ENCODE results near the gene TRMT2A.

DNA sequence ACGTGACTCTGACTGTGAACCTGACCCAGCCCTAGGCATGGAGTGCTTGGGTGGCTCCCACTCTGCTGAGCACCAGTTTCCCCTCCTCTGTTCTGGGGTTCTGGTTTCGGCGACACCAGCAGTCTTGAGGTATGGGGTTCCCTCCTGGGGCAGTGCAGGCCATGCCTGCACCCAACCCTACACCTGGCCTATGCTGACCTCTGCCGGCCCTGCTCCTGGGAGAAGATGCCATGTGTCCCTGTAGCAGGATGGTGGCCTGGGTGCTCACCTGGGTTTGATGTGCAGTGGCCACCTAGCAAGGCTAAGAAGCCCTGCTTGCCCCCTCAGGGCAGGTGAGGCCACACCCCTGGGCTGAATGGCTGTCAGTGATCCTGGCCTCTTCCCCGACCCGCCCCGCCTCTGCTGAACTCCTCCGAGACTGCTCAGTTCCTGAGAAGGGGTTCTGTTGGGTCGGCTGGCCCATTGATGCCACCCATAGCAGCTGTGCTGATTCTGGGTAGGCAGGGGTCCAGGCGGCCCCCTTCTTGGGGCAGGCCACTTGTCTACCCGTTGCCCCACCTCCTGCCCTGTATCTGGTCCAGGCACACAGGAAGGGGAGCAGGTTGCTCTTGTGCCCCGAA lies 17.0 kb upstream of the TRMT2A start:
- TF ChIP-seq, protein P1, sequence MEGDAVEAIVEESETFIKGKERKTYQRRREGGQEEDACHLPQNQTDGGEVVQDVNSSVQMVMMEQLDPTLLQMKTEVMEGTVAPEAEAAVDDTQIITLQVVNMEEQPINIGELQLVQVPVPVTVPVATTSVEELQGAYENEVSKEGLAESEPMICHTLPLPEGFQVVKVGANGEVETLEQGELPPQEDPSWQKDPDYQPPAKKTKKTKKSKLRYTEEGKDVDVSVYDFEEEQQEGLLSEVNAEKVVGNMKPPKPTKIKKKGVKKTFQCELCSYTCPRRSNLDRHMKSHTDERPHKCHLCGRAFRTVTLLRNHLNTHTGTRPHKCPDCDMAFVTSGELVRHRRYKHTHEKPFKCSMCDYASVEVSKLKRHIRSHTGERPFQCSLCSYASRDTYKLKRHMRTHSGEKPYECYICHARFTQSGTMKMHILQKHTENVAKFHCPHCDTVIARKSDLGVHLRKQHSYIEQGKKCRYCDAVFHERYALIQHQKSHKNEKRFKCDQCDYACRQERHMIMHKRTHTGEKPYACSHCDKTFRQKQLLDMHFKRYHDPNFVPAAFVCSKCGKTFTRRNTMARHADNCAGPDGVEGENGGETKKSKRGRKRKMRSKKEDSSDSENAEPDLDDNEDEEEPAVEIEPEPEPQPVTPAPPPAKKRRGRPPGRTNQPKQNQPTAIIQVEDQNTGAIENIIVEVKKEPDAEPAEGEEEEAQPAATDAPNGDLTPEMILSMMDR (IDR thresholded peaks at IDR 0.05; ENCODE audit: low read length): no peak
- TF ChIP-seq EZH2 (IDR thresholded peaks at IDR 0.05; ENCODE audit: borderline replicate concordance, low read length): no peak

Measured in OCI-LY1 (cell line).